Small intestine (tissue), 7 donors: Measurements from ENCODE around the gene OSBPL10. TPM values are rescaled to one million over a fixed set of nuclear protein-coding genes. Genes with fewer than 3 reads are reported as not detected.

Experiments used
- DNase-seq, 2 donors: peaks; one replicate each; pipeline versions ENCODE4 v3.0.0 to v3.0.0-alpha.2; 2013
- FAIRE-seq: peaks from 2 replicates; lab custom pipeline; 2012; peaks lifted over from hg19 to GRCh38; lab: Jason Lieb, UNC
- H3K27ac ChIP-seq, 3 donors: one replicate each; pipeline ENCODE4 v1.5.1; 2013; ENCODE audit warnings: low read length in 2 of 3, mild to moderate bottlenecking in 2 of 3, control low read depth in 1 of 3, inconsistent platforms in 1 of 3, low read depth in 1 of 3, moderate library complexity in 1 of 3
- H3K27me3 ChIP-seq, 3 donors: one replicate each; pipeline ENCODE4 v1.6.1; 2013; ENCODE audit warnings: low read length in 3 of 3, inconsistent platforms in 1 of 3; ENCODE audit not compliant: control insufficient read depth in 3 of 3, insufficient read depth in 3 of 3
- H3K36me3 ChIP-seq, 3 donors: one replicate each; pipeline ENCODE4 v1.6.1; 2013; ENCODE audit warnings: low read length in 3 of 3, inconsistent platforms in 1 of 3, low read depth in 1 of 3, mild to moderate bottlenecking in 1 of 3, moderate library complexity in 1 of 3; ENCODE audit not compliant: control insufficient read depth in 3 of 3, insufficient read depth in 2 of 3
- H3K4me1 ChIP-seq, 3 donors: one replicate each; pipeline ENCODE4 v1.6.1; 2013; ENCODE audit warnings: low read length in 2 of 3, inconsistent platforms in 1 of 3, low read depth in 1 of 3, mild to moderate bottlenecking in 1 of 3, moderate library complexity in 1 of 3; ENCODE audit not compliant: control insufficient read depth in 3 of 3, insufficient read depth in 2 of 3
- H3K4me3 ChIP-seq, 3 donors: one replicate each; pipeline ENCODE4 v1.5.1; 2013; ENCODE audit warnings: low read length in 3 of 3, control low read depth in 1 of 3, inconsistent platforms in 1 of 3, low read depth in 1 of 3, mild to moderate bottlenecking in 1 of 3, moderate library complexity in 1 of 3
- H3K9me3 ChIP-seq, 2 donors: one replicate each; pipeline ENCODE4 v1.6.1; 2013; ENCODE audit warnings: low read depth in 1 of 2, low read length in 1 of 2; ENCODE audit not compliant: control insufficient read depth in 2 of 2, insufficient read depth in 1 of 2
- WGBS, 3 donors: extraction: QIAGEN DNeasy Blood & Tissue Kit; methylation state at CpG; one replicate each; pipeline ENCODE4 v1.1.7; 2013; 5-methylcytosine and 5-hydroxymethylcytosine counted together
- polyA plus RNA-seq, 4 donors: library from polyadenylated mRNA; stranded (reverse) in 3 of 4; unstranded in 1 of 4; fragments of 200-250 nt in 3 of 4; fragments of 120-200 nt in 1 of 4; gene quantifications; one replicate each; pipeline versions ENCODE4 v1.2.1 to v1.2.3, GENCODE V29; 2013
- donor health status: healthy with polysubstance abuse.
- donor health status: control.
- donor health status: control.
- donor health status: Bipolar disorder and iron deficiency.
- donor health status: healthy.

Gene OSBPL10
- polyA plus RNA-seq, 4 donors, result 1.4 to 8.6 (median 3.8) TPM

- Histone ChIP-seq H3K27ac (no peak overlapping the region), H3K9me3 (no peaks in the 10 kb centered on the region), H3K4me1 (peaks cover 0 to 14% (median under 1%) of the 10 kb centered on the region in 3 donors), H3K27me3 (no peaks in the 10 kb centered on the region), H3K36me3 (no peaks in the 10 kb centered on the region), H3K4me3 (no peak overlapping the region)
- DNase-seq (no peak), FAIRE-seq (no peak)
- WGBS, 3 donors, result 93 to 98% (median 98%) methylated on average over 5 of the region's 5 CpGs
Observed at GRCh38 chr3:31973837-31974236, 7.2 kb downstream of the OSBPL10 start.

DNA sequence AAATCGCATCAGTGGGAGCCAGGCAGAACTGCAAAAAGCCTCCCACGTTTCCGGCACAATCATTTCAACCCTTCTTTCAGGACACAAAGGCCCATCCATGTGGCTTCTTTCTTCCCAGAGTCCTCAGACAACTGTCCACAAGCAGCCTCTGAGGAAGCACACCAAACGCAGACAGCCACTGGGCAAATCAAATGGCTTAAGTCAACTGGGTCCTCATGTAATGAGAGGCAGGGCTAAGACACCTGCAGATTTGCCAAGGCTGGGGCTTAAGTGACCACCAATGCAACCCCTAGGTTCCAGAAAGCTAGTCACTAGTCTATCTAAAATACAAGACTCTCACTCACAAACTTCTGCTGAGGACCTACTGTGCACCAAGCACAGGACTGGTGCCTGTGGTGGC is 8.0 kb downstream of the OSBPL10 start:
- Histone ChIP-seq H3K9me3 (no peaks in the 10 kb centered on the region), H3K27me3 (no peaks in the 10 kb centered on the region), H3K36me3 (no peaks in the 10 kb centered on the region), H3K27ac (no peak overlapping the region), H3K4me3 (no peak overlapping the region), H3K4me1 (peaks cover 0 to 10% (median 2%) of the 10 kb centered on the region in 3 donors)
- FAIRE-seq, result no peak
- 78 to 92% (median 78%) methylated on average over 4 of the region's 4 CpGs for WGBS, 3 donors
- no peak for DNase-seq

- WGBS, 3 donors, result 95% methylated on average over 3 of the region's 3 CpGs
- no peaks in the 10 kb centered on the region for H3K9me3 ChIP-seq
- no peak overlapping the region for H3K4me3 ChIP-seq
- no peaks in the 10 kb centered on the region for H3K36me3 ChIP-seq
- no peak overlapping the region for H3K27ac ChIP-seq
- H3K27me3 ChIP-seq, result no peaks in the 10 kb centered on the region
- H3K4me1 ChIP-seq, result peaks cover 0 to 10% (median 2%) of the 10 kb centered on the region in 3 donors
- FAIRE-seq (no peak), DNase-seq (no peak)
Observed at GRCh38 chr3:31971607-31972006, 9.5 kb downstream of the OSBPL10 start.

DNA sequence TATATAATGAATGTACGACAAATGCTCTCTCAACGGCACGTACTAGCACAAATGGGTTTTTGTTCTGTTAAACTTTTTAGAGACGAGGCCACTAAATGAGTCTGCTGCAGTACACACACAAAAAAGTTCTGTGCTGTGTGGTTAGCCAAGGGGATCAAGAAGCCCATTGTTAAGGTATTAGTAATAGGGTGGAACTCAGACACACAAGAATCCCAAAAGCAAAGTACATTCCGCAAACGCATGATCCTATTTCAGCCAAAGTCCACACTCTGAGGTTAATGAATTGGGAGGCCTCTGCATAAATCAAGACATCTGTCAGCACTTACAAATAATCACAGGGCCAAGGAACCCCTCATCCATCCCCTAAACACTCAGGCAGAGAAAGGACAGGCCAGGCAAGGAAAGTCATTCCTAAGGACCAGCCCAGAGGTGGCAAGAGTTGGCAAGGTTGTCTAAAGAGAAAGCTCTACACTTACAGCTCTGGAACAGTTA is 12.1 kb downstream of the OSBPL10 start:
- no peak for FAIRE-seq
- Histone ChIP-seq H3K27me3 (no peaks in the 10 kb centered on the region), H3K9me3 (no peaks in the 10 kb centered on the region), H3K4me3 (no peak overlapping the region), H3K27ac (peak overlapping the region in 2 of 3 donors; percentile 50 to 65), H3K36me3 (no peaks in the 10 kb centered on the region), H3K4me1 (peaks cover 0 to 6% (median 2%) of the 10 kb centered on the region in 3 donors)
- peak; percentile 35 to 73 for DNase-seq
- WGBS, 3 donors, result 54 to 72% (median 67%) methylated on average over 6 of the region's 6 CpGs

- H3K4me3 ChIP-seq, result no peak overlapping the region
- H3K27ac ChIP-seq, result peak overlapping the region in 2 of 3 donors; percentile 50 to 65
- H3K36me3 ChIP-seq, result no peaks in the 10 kb centered on the region
- 58 to 83% (median 72%) methylated on average over 2 of the region's 2 CpGs for WGBS, 3 donors
- H3K4me1 ChIP-seq, result peaks cover 0 to 6% (median 2%) of the 10 kb centered on the region in 3 donors
- H3K9me3 ChIP-seq, result no peaks in the 10 kb centered on the region
- FAIRE-seq (no peak), DNase-seq (no peak)
- no peaks in the 10 kb centered on the region for H3K27me3 ChIP-seq
Observed at GRCh38 chr3:31968369-31968926, 12.6 kb downstream of the OSBPL10 start.

DNA sequence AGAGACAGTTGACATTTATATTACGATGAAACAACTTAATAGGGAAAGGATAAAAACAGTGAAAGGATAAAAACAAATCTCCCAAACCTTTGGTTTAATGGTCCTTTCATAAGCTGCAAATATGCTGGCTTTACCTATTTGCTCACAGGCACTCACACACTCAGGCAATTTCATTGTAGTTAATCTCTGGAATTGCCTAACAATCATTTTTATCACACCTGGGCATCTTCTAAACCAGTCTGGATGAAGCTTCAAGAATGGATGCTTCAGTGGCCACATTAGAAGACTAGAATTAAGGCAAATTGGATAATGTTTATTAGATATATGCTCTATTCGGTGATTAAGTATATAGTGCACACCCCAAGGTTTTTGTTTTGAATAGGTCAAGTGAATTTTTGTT is 13.5 kb downstream of the OSBPL10 start:
- WGBS, 3 donors, result 80 to 96% (median 88%) methylated on average over 2 of the region's 2 CpGs
- H3K27ac ChIP-seq, result no peak overlapping the region
- H3K4me1 ChIP-seq, result peaks cover 0 to 6% (median 2%) of the 10 kb centered on the region in 3 donors
- FAIRE-seq (no peak), DNase-seq (no peak)
- H3K27me3 ChIP-seq, result no peaks in the 10 kb centered on the region
- no peak overlapping the region for H3K4me3 ChIP-seq
- no peaks in the 10 kb centered on the region for H3K36me3 ChIP-seq
- no peaks in the 10 kb centered on the region for H3K9me3 ChIP-seq

DNA sequence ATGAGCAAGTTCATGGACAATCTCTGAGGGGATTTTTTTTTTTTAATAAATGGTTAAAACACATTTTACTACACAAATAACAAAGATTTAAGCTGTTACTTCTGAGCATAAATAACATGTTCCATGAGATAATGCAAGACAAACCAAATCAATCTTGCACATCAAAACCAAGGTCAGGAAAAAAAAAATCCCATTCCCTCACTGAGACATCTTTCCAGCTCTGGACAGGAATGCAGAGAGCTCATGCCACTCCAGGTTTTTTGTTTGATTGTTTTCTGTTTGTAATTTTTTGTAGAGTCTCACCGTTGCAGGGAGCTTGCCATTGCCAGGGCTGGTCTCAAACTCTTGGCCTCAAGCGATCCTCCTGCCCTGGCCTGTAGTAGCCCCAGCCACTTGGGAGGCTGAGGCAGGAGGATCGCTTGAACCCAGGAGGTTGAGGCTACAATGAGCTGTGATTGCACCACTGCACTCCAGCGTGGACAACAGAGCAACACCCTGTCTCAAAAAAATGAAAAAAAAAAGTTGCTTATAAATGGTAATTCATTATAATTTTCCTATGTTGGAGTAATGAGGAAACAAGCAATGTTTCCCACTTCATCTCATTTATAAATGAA is 14.0 kb downstream of the OSBPL10 start:
- Histone ChIP-seq H3K4me3 (no peak overlapping the region), H3K9me3 (no peaks in the 10 kb centered on the region), H3K27me3 (no peaks in the 10 kb centered on the region), H3K27ac (no peak overlapping the region), H3K36me3 (no peaks in the 10 kb centered on the region), H3K4me1 (peaks cover 0 to 6% (median 2%) of the 10 kb centered on the region in 3 donors)
- DNase-seq (no peak), FAIRE-seq (no peak)
- 83 to 88% (median 87%) methylated on average over 4 of the region's 4 CpGs for WGBS, 3 donors

GRCh38 chr3:31962801-31963205 is 18.3 kb downstream of the OSBPL10 start:
- Histone ChIP-seq H3K4me3 (no peak overlapping the region), H3K27me3 (no peaks in the 10 kb centered on the region), H3K9me3 (no peaks in the 10 kb centered on the region), H3K27ac (no peak overlapping the region), H3K36me3 (no peaks in the 10 kb centered on the region), H3K4me1 (peaks cover 0 to 5% (median 0%) of the 10 kb centered on the region in 3 donors)
- DNase-seq, result no peak
- WGBS, 3 donors, result 78 to 89% (median 82%) methylated on average over 2 of the region's 2 CpGs
- FAIRE-seq, result no peak
